ENCODE data around the gene UBE3A.

GRCh38 chr15:25454771-25455170 lies 15.9 kb upstream of the UBE3A start:
- TF ChIP-seq POLR2A (IDR thresholded peaks at IDR 0.05; ENCODE audit: low read length) (no peak), GATA1 (IDR thresholded peaks at IDR 0.05; ENCODE audit: low read depth, low read length) (no peak)

All from erythroblast (primary cell).